Cardiac muscle cell (in vitro differentiated cells and primary cell): ENCODE measurements around the gene SYT13. TPM values are rescaled to one million over a fixed set of nuclear protein-coding genes. Genes with fewer than 3 reads are reported as not detected.

ENCODE experiments used
- DNase-seq, 2 donors: peaks; one replicate each; pipeline versions ENCODE4 v3.0.0 to v3.0.0-alpha.2; 2010 to 2017; ENCODE audit warnings: low read depth in 1 of 2, low spot score in 1 of 2
- H3K27ac ChIP-seq: fragments of 200-600 bp; sonication (generic); 2 replicates; pipeline ENCODE4 v1.5.1; 2016
- H3K27me3 ChIP-seq: fragments of 200-600 bp; sonication (generic); 2 replicates; pipeline ENCODE4 v1.6.0; 2016; ENCODE audit warnings: control low read depth
- H3K36me3 ChIP-seq: fragments of 200-600 bp; sonication (generic); 2 replicates; pipeline ENCODE4 v1.5.1; 2016; ENCODE audit warnings: control low read depth
- H3K4me1 ChIP-seq: fragments of 200-600 bp; sonication (generic); 2 replicates; pipeline ENCODE4 v1.8.1; 2017; ENCODE audit warnings: low read depth, mild to moderate bottlenecking, mixed run types
- H3K4me3 ChIP-seq: fragments of 200-600 bp; sonication (generic); 2 replicates; pipeline ENCODE4 v1.5.1; 2016; ENCODE audit warnings: mild to moderate bottlenecking
- H3K9me3 ChIP-seq: fragments of 200-600 bp; sonication (generic); 2 replicates; pipeline ENCODE4 v1.5.1; 2017; ENCODE audit warnings: low read depth, mild to moderate bottlenecking, control low read depth
- polyA plus RNA-seq: library from polyadenylated mRNA; unstranded; fragments of >200 nt; fragmentation: Nextera tagmentation; extraction: Ambion mirVana; gene quantifications from 2 replicates; pipeline ENCODE4 v1.2.1, GENCODE V29; 2016
- total RNA-seq: library from RNA; depleted of rRNA; stranded (reverse); fragments of >200 nt; gene quantifications from 2 replicates; pipeline ENCODE4 v1.2.3, GENCODE V29; 2016
- TF ChIP-seq, protein P1 (sequence below): IDR thresholded peaks from 2 replicates; pipeline ENCODE4 v1.5.1; 2012; ENCODE audit warnings: low read depth, mild to moderate bottlenecking, low read length

SYT13 gene
- total and polyA plus RNA-seq, 2 experiments from 2014 or later, result 0.09 to 1.6 TPM

- TF ChIP-seq, protein P1, sequence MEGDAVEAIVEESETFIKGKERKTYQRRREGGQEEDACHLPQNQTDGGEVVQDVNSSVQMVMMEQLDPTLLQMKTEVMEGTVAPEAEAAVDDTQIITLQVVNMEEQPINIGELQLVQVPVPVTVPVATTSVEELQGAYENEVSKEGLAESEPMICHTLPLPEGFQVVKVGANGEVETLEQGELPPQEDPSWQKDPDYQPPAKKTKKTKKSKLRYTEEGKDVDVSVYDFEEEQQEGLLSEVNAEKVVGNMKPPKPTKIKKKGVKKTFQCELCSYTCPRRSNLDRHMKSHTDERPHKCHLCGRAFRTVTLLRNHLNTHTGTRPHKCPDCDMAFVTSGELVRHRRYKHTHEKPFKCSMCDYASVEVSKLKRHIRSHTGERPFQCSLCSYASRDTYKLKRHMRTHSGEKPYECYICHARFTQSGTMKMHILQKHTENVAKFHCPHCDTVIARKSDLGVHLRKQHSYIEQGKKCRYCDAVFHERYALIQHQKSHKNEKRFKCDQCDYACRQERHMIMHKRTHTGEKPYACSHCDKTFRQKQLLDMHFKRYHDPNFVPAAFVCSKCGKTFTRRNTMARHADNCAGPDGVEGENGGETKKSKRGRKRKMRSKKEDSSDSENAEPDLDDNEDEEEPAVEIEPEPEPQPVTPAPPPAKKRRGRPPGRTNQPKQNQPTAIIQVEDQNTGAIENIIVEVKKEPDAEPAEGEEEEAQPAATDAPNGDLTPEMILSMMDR, result no peak
- no peak for DNase-seq
- H3K9me3 ChIP-seq, result no peaks in the 10 kb centered on the region
Measured at GRCh38 chr11:45224766-45225165, 61.4 kb downstream of the SYT13 start.

GRCh38 chr11:45223496-45223895 is 62.6 kb downstream of the SYT13 start:
- TF ChIP-seq, protein P1, result no peak
- no peak overlapping the region for H3K27ac ChIP-seq
- no peak for DNase-seq
- peaks cover 12% of the 10 kb centered on the region for H3K36me3 ChIP-seq
- H3K4me3 ChIP-seq, result no peak overlapping the region
- H3K4me1 ChIP-seq, result no peaks in the 10 kb centered on the region
- no peaks in the 10 kb centered on the region for H3K27me3 ChIP-seq
- no peaks in the 10 kb centered on the region for H3K9me3 ChIP-seq

More at GRCh38 chr11:45224766-45225165, 61.4 kb downstream of the SYT13 start:
- no peak overlapping the region for H3K27ac ChIP-seq
- H3K27me3 ChIP-seq, result no peaks in the 10 kb centered on the region
- no peak overlapping the region for H3K4me3 ChIP-seq
- H3K4me1 ChIP-seq, result no peaks in the 10 kb centered on the region
- H3K36me3 ChIP-seq, result peaks cover 12% of the 10 kb centered on the region

DNA sequence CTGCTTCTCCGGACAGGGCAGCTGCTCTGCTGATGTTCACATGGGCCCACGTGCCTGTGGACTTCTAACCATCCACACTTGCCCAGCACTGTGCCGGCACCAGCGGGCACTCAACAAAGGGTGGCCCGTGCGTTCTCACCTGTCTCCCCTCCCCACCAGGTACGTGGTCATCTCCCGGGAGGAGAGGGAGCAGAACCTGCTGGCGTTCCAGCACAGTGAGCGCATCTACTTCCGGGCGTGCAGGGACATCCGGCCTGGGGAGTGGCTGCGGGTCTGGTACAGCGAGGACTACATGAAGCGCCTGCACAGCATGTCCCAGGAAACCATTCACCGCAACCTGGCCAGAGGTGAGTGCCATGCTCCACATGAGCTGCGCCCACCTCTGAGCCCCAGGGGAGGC is 66.7 kb downstream of the SYT13 start:
- TF ChIP-seq, protein P1, result no peak
- Histone ChIP-seq H3K4me1 (no peaks in the 10 kb centered on the region), H3K4me3 (no peak overlapping the region), H3K27ac (no peak overlapping the region), H3K36me3 (peaks cover 4% of the 10 kb centered on the region), H3K27me3 (no peaks in the 10 kb centered on the region), H3K9me3 (no peaks in the 10 kb centered on the region)
- DNase-seq, result no peak

- Histone ChIP-seq H3K27me3 (no peaks in the 10 kb centered on the region), H3K4me1 (no peaks in the 10 kb centered on the region), H3K27ac (no peak overlapping the region), H3K9me3 (no peaks in the 10 kb centered on the region), H3K4me3 (no peak overlapping the region), H3K36me3 (peaks cover 4% of the 10 kb centered on the region)
- DNase-seq, result no peak
- TF ChIP-seq, protein P1, result no peak
Measured at GRCh38 chr11:45218705-45219104, 67.4 kb downstream of the SYT13 start.

DNA sequence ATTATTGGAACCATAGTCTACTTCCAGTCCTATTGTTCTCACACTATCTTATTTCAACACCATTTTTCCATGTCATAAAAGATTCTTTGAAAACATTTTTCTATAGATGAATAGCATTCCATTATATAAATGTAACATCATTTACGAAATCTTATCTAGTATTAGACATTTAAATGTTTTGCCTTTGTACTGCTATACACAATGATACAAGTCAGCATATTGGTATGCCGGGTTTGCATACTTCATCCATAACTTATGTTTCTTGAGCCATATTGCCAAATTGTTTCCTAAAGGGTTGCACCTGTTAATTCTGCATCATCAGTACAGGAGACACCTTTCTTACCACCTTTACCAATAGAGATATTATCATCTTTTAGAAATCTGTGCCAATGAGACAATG is 68.2 kb downstream of the SYT13 start:
- no peak for DNase-seq
- H3K27me3 ChIP-seq, result no peaks in the 10 kb centered on the region
- H3K27ac ChIP-seq, result no peak overlapping the region
- no peaks in the 10 kb centered on the region for H3K9me3 ChIP-seq
- no peak overlapping the region for H3K4me3 ChIP-seq
- peaks cover 9% of the 10 kb centered on the region for H3K36me3 ChIP-seq
- H3K4me1 ChIP-seq, result no peaks in the 10 kb centered on the region
- TF ChIP-seq, protein P1, result no peak

GRCh38 chr11:45216901-45217300 is 69.2 kb downstream of the SYT13 start:
- no peaks in the 10 kb centered on the region for H3K27me3 ChIP-seq

More at GRCh38 chr11:45216901-45217300, 69.2 kb downstream of the SYT13 start:
- H3K9me3 ChIP-seq, result no peaks in the 10 kb centered on the region
- no peaks in the 10 kb centered on the region for H3K4me1 ChIP-seq
- peaks cover 10% of the 10 kb centered on the region for H3K36me3 ChIP-seq
- TF ChIP-seq, protein P1, result no peak
- H3K4me3 ChIP-seq, result no peak overlapping the region
- DNase-seq, result peak in 1 of 2 donors; percentile 13
- H3K27ac ChIP-seq, result no peak overlapping the region
